Nephron progenitor cell (in vitro differentiated cells): ENCODE results near the gene ASAP2.

Experiments used
- DNase-seq: peaks from one replicate; pipeline ENCODE4 v3.0.0; 2021
- H3K27ac Mint-ChIP-seq: 2 replicates; pipeline ENCODE4 v1.8.0; 2021; ENCODE audit warnings: mild to moderate bottlenecking, moderate library complexity, mixed read lengths
- H3K27me3 Mint-ChIP-seq: 2 replicates; pipeline ENCODE4 v1.8.0; 2021; ENCODE audit warnings: mild to moderate bottlenecking, low read depth, mixed read lengths; ENCODE audit not compliant: poor library complexity
- H3K36me3 Mint-ChIP-seq: 2 replicates; pipeline ENCODE4 v1.8.0; 2021; ENCODE audit warnings: low read depth, mixed read lengths
- H3K4me1 Mint-ChIP-seq: 2 replicates; pipeline ENCODE4 v1.8.0; 2021; ENCODE audit warnings: mixed read lengths
- H3K4me3 Mint-ChIP-seq: 2 replicates; pipeline ENCODE4 v1.8.0; 2021; ENCODE audit warnings: mild to moderate bottlenecking, moderate library complexity, mixed read lengths
- H3K9me3 Mint-ChIP-seq: 2 replicates; pipeline ENCODE4 v1.8.0; 2021; ENCODE audit warnings: mild to moderate bottlenecking, moderate library complexity, mixed read lengths
- TF ChIP-seq, protein P1 (sequence below): fragments of 200-600 bp; sonication (generic); IDR thresholded peaks from 2 replicates; pipeline ENCODE4 v1.5.0; 2021; ENCODE audit warnings: antibody characterized with exemption

ASAP2 gene

DNA sequence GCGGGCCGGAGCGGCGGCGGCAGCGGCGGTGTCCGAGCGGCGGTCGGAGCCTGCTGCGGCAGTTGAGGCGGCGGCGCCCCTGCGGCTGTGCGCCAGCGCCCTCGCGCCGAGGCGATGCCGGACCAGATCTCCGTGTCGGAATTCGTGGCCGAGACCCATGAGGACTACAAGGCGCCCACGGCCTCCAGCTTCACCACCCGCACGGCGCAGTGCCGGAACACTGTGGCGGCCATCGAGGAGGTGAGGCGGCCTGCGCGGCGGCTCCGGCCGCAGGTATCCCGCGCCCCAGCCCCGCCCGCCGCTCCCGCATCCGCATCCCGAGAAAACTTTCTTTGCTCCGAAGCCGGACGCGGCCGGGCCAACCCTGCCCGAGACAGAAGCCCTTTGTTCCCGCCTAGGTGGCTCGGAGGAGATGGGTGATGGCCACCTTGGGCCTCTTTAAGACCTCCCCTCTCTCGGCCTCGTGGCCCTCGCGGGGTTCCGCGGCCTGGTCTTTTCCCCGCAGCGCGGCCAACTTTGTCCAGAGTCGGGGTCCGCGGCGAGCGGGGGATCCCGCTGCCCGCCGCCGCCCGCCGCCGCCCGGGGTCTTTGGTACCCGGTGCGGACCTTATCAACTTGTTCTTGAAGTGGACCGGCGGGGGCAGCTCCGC lies 504 bp downstream of the ASAP2 start:
- Mint-ChIP-seq H3K4me3 (peak overlapping the region; percentile 76), H3K9me3 (no peaks in the 10 kb centered on the region), H3K4me1 (peaks cover 49% of the 10 kb centered on the region), H3K27me3 (peaks cover 9% of the 10 kb centered on the region), H3K27ac (no peak overlapping the region), H3K36me3 (peaks cover 11% of the 10 kb centered on the region)
- TF ChIP-seq, protein P1, sequence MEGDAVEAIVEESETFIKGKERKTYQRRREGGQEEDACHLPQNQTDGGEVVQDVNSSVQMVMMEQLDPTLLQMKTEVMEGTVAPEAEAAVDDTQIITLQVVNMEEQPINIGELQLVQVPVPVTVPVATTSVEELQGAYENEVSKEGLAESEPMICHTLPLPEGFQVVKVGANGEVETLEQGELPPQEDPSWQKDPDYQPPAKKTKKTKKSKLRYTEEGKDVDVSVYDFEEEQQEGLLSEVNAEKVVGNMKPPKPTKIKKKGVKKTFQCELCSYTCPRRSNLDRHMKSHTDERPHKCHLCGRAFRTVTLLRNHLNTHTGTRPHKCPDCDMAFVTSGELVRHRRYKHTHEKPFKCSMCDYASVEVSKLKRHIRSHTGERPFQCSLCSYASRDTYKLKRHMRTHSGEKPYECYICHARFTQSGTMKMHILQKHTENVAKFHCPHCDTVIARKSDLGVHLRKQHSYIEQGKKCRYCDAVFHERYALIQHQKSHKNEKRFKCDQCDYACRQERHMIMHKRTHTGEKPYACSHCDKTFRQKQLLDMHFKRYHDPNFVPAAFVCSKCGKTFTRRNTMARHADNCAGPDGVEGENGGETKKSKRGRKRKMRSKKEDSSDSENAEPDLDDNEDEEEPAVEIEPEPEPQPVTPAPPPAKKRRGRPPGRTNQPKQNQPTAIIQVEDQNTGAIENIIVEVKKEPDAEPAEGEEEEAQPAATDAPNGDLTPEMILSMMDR, result no peak
- DNase-seq, result no peak

GRCh38 chr2:9207641-9208311 lies 1.2 kb downstream of the ASAP2 start:
- peaks cover 11% of the 10 kb centered on the region for H3K36me3 Mint-ChIP-seq
- peaks cover 54% of the 10 kb centered on the region for H3K4me1 Mint-ChIP-seq
- H3K4me3 Mint-ChIP-seq, result peak overlapping the region; percentile 91
- no peaks in the 10 kb centered on the region for H3K9me3 Mint-ChIP-seq
- TF ChIP-seq, protein P1, result no peak
- H3K27me3 Mint-ChIP-seq, result peaks cover 9% of the 10 kb centered on the region
- peak overlapping the region; percentile 75 for H3K27ac Mint-ChIP-seq
- DNase-seq, result no peak

DNA sequence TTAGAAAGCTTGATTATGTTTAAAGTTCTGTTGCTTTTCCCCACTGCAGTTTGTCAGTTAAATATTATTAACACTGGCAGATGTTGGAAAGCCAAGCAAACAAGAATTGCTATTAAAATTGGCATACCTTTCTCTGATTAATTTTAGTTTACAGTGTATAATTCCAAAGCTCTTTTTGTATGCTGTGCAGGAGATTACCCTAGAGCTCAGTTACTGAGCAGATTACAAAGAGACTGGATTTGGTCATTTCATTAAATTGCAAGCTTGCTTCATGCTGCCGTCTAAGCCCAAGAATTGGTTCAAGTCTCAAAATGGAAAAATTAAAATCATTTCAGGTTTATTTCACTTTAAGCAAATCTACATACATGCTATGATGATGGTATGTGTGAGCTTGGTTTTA lies 2.3 kb downstream of the ASAP2 start:
- peaks cover 7% of the 10 kb centered on the region for H3K27me3 Mint-ChIP-seq
- H3K36me3 Mint-ChIP-seq, result peaks cover 11% of the 10 kb centered on the region
- H3K27ac Mint-ChIP-seq, result no peak overlapping the region
- no peak for DNase-seq
- H3K4me1 Mint-ChIP-seq, result peaks cover 61% of the 10 kb centered on the region
- TF ChIP-seq, protein P1, result no peak
- no peaks in the 10 kb centered on the region for H3K9me3 Mint-ChIP-seq
- H3K4me3 Mint-ChIP-seq, result peak overlapping the region; percentile 91

GRCh38 chr2:9210030-9210429 lies 3.4 kb downstream of the ASAP2 start:
- Mint-ChIP-seq H3K9me3 (no peaks in the 10 kb centered on the region), H3K4me3 (no peak overlapping the region), H3K27me3 (peaks cover 4% of the 10 kb centered on the region), H3K4me1 (peaks cover 63% of the 10 kb centered on the region), H3K36me3 (peaks cover 11% of the 10 kb centered on the region), H3K27ac (peak overlapping the region; percentile 63)
- DNase-seq, result no peak
- TF ChIP-seq, protein P1, result no peak

DNA sequence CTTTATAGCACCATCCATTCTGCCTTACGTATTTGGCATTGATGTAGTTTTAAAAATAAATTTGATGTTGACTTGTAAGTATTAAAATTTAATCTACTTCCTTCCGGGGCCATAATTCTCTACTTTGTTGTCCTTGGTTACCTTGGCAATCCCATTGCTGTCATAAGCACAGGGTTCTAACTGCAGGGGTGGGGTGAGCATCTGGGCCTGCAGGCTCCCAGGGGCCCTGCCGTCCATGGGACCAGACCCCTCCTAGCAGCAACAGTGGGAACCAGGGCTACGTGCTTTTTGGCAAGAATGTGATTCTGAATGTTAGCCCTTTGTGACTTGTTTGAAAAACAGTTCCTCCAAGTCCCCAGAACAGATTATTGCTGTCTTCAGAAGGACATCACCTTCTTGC lies 4.9 kb downstream of the ASAP2 start:
- peaks cover 53% of the 10 kb centered on the region for H3K4me1 Mint-ChIP-seq

More for the DNA sequence above, 4.9 kb downstream of the ASAP2 start:
- no peak overlapping the region for H3K4me3 Mint-ChIP-seq
- no peak overlapping the region for H3K27ac Mint-ChIP-seq
- peaks cover 16% of the 10 kb centered on the region for H3K36me3 Mint-ChIP-seq
- H3K9me3 Mint-ChIP-seq, result no peaks in the 10 kb centered on the region
- peaks cover 3% of the 10 kb centered on the region for H3K27me3 Mint-ChIP-seq
- no peak for DNase-seq
- TF ChIP-seq, protein P1, result no peak
